ENCODE results near the gene LFNG. TPM values are rescaled to one million over a fixed set of nuclear protein-coding genes. Genes with fewer than 3 reads are reported as not detected.

LFNG gene
- total RNA-seq, 2 experiments from 2014 or later, result 115 to 121 TPM

Small RNAs within 50 kb of the gene (microRNA-seq; reads per million reads assigned to microRNA genes)
- not detected for gene MIR4648

Other genes starting within 250 kb of the LFNG start
- gene SNX8, start 205.3 kb upstream of the LFNG start, total RNA-seq, result 10 to 100 TPM; 18.6 to 22.1 TPM
- gene EIF3B, start 164.9 kb upstream of the LFNG start, total RNA-seq, result 100 to 1,000 TPM; 152 to 154 TPM
- 10 to 100 TPM; 49.5 to 51.1 TPM for gene CHST12, start 116.2 kb upstream of the LFNG start, total RNA-seq
- gene GRIFIN, start 43.4 kb upstream of the LFNG start, total RNA-seq, result not detected
- 10 to 100 TPM; 33.5 to 40.1 TPM for gene BRAT1, start 35.8 kb downstream of the LFNG start, total RNA-seq
- 10 to 100 TPM in 1 of 2 experiments, 1 to 10 TPM in 1; 8.3 to 10.0 TPM for gene IQCE, start 39.2 kb downstream of the LFNG start, total RNA-seq
- gene TTYH3, start 112.2 kb downstream of the LFNG start, total RNA-seq, result 10 to 100 TPM; 32.0 to 33.4 TPM
- under 1 TPM; 0.17 TPM for gene AMZ1, start 168.4 kb downstream of the LFNG start, total RNA-seq